ENCODE results near the gene PCDHA7.
"Not testable (repeated sequence)": the region's sequence is repeated elsewhere in the genome, so short reads cannot be mapped to it uniquely, and the experiment has no call there.

Gene PCDHA7

DNA sequence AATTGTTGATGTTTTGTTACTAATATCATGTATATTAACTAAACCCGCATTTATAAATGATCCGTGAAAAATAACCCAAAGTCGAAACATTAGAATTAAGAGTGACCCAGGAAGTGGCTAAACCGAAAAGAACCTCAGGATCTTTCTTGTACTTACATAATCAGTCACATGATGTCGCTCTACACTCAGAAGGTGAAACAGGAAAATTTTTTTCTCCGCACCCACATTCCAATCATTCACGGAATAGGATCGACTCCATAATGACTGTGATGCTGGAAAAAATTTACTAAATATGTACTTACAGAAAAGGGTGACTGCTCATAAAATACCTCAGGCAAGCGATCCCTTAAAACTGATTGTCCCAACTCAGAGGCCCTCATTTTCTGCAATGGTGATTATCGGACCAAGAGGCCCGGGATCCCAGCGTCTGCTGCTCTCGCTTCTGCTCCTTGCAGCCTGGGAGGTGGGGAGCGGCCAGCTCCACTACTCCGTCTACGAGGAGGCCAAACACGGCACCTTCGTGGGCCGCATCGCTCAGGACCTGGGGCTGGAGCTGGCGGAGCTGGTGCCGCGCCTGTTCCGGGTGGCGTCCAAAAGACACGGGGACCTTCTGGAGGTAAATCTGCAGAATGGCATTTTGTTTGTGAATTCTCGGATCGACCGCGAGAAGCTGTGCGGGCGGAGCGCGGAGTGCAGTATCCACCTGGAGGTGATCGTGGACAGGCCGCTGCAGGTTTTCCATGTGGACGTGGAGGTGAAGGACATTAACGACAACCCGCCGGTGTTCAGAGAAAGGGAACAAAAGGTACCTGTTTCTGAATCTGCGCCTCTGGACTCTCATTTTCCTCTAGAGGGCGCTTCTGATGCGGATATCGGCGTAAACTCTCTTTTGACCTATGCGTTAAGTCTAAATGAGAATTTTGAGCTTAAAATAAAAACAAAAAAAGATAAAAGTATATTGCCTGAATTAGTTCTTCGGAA lies 41.3 kb downstream of the PCDHA7 start, which contains the start of gene PCDHA12:
Gene PCDHA12 (plus strand): TSS at position 224 of the 981 bp plus-strand sequence. CDS start 165 bp downstream, at position 389.
- Histone ChIP-seq H3K4me3 (ENCODE audit: low read length) (no peak within 1 kb of the TSS), H3K36me3 (ENCODE audit: control insufficient read depth, insufficient read depth, low read length, severe bottlenecking) (no peaks in the 10 kb centered on the region), H3K9me3 (ENCODE audit: control insufficient read depth, low read length) (peaks cover 15% of the 10 kb centered on the region), H3K27me3 (replicated peaks; ENCODE audit: control insufficient read depth, insufficient read depth, low read length) (no peaks in the 10 kb centered on the region), H3K9ac (ENCODE audit: low read length) (no peak within 1 kb of the TSS), H3K4me1 (ENCODE audit: control insufficient read depth, insufficient read depth, low read length) (no peaks in the 10 kb centered on the region)
- DNase-seq (ENCODE audit: low read depth): no peak

DNA sequence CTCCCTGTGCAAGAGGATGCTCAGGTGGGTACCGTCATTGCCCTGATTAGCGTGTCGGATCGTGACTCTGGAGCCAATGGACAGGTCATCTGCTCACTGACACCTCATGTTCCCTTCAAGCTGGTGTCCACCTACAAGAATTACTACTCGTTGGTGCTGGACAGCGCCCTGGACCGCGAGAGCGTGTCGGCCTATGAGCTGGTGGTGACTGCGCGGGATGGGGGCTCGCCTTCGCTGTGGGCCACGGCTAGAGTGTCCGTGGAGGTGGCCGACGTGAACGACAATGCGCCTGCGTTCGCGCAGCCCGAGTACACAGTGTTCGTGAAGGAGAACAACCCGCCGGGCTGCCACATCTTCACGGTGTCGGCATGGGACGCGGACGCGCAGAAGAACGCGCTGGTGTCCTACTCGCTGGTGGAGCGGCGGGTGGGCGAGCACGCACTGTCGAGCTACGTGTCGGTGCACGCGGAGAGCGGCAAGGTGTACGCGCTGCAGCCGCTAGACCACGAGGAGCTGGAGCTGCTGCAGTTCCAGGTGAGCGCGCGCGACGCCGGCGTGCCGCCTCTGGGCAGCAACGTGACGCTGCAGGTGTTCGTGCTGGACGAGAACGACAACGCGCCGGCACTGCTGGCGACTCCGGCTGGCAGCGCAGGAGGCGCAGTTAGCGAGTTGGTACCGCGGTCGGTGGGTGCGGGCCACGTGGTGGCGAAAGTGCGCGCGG lies 42.6 kb downstream of the PCDHA7 start:
- H3K4me1 ChIP-seq (ENCODE audit: control insufficient read depth, insufficient read depth, low read length); DNase-seq (ENCODE audit: low read depth); H3K4me3 ChIP-seq (ENCODE audit: low read length); H3K36me3 ChIP-seq (ENCODE audit: control insufficient read depth, insufficient read depth, low read length, severe bottlenecking); H3K27me3 ChIP-seq (replicated peaks; ENCODE audit: control insufficient read depth, insufficient read depth, low read length); H3K9ac ChIP-seq (ENCODE audit: low read length): not testable (repeated sequence)
- peaks cover 10% of the 10 kb centered on the region for H3K9me3 ChIP-seq (ENCODE audit: control insufficient read depth, low read length)

DNA sequence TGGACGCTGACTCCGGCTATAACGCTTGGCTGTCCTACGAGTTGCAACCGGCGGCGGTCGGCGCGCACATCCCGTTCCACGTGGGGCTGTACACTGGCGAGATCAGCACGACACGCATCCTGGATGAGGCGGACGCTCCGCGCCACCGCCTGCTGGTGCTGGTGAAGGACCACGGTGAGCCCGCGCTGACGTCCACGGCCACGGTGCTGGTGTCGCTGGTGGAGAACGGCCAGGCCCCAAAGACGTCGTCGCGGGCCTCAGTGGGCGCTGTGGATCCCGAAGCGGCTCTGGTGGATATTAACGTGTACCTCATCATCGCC lies 43.2 kb downstream of the PCDHA7 start:
- Histone ChIP-seq H3K27me3 (replicated peaks; ENCODE audit: control insufficient read depth, insufficient read depth, low read length) (no peaks in the 10 kb centered on the region), H3K4me3 (ENCODE audit: low read length) (no peak overlapping the region), H3K9me3 (ENCODE audit: control insufficient read depth, low read length) (peaks cover 8% of the 10 kb centered on the region), H3K36me3 (ENCODE audit: control insufficient read depth, insufficient read depth, low read length, severe bottlenecking) (no peaks in the 10 kb centered on the region), H3K9ac (ENCODE audit: low read length) (no peak overlapping the region), H3K4me1 (ENCODE audit: control insufficient read depth, insufficient read depth, low read length) (no peaks in the 10 kb centered on the region)
- no peak for DNase-seq (ENCODE audit: low read depth)

DNA sequence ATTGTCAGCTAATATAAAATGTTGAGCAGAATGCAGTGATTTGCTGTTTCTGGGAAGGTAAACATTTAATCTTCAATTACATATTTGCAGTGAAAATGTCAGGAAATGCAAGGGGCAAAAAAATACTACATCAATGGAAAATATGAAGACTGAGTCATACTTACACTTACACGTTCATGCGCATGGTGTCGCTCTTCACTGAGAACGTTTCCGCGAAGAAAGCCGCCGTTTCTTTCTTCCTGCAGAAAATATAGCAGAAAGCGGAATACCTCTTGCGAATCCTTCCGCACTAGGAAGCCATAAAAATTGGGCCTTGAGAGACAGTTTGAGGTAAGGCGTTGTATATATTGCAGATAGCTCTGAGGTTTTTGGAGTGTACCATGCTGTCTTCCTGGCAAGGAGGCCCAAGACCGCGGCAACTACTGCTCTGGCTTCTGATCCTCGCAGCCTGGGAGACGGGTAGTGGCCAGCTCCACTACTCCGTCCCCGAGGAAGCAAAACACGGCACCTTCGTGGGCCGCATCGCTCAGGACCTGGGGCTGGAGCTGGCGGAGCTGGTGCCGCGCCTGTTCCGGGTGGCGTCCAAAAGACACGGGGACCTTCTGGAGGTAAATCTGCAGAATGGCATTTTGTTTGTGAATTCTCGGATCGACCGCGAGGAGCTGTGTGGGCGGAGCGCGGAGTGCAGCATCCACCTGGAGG lies 48.0 kb downstream of the PCDHA7 start, which contains the start of gene PCDHA13:
Gene PCDHA13 (plus strand): TSS at position 236 of the 702 bp plus-strand sequence. CDS start 145 bp downstream, at position 381.
- H3K36me3 ChIP-seq (ENCODE audit: control insufficient read depth, insufficient read depth, low read length, severe bottlenecking): no peaks in the 10 kb centered on the region
- no peaks in the 10 kb centered on the region for H3K4me1 ChIP-seq (ENCODE audit: control insufficient read depth, insufficient read depth, low read length)
- peaks cover 7% of the 10 kb centered on the region for H3K9me3 ChIP-seq (ENCODE audit: control insufficient read depth, low read length)
- no peaks in the 10 kb centered on the region for H3K27me3 ChIP-seq (replicated peaks; ENCODE audit: control insufficient read depth, insufficient read depth, low read length)
- DNase-seq (ENCODE audit: low read depth): peak; percentile 0
- no peak within 1 kb of the TSS for H3K9ac ChIP-seq (ENCODE audit: low read length)
- peak within 1 kb of the TSS; percentile 48 for H3K4me3 ChIP-seq (ENCODE audit: low read length)

DNA sequence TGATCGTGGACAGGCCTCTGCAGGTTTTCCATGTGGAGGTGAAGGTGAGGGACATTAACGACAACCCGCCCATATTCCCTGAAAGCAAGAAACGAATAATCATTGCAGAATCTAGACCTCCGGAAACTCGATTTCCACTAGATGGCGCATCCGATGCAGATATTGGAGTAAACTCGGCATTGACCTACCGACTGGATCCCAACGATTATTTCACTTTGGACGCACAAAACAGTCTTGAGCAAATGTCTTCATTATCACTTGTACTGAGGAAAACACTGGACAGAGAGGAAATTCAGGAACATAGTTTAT lies 48.5 kb downstream of the PCDHA7 start:
- DNase-seq (ENCODE audit: low read depth): peak; percentile 0
- Histone ChIP-seq H3K4me3 (ENCODE audit: low read length) (peak overlapping the region; percentile 48), H3K9me3 (ENCODE audit: control insufficient read depth, low read length) (peaks cover 7% of the 10 kb centered on the region), H3K9ac (ENCODE audit: low read length) (no peak overlapping the region), H3K36me3 (ENCODE audit: control insufficient read depth, insufficient read depth, low read length, severe bottlenecking) (no peaks in the 10 kb centered on the region), H3K27me3 (replicated peaks; ENCODE audit: control insufficient read depth, insufficient read depth, low read length) (no peaks in the 10 kb centered on the region), H3K4me1 (ENCODE audit: control insufficient read depth, insufficient read depth, low read length) (no peaks in the 10 kb centered on the region)

- H3K4me3 ChIP-seq (ENCODE audit: low read length): no peak overlapping the region
- no peaks in the 10 kb centered on the region for H3K27me3 ChIP-seq (replicated peaks; ENCODE audit: control insufficient read depth, insufficient read depth, low read length)
- no peak for DNase-seq (ENCODE audit: low read depth)
- H3K9ac ChIP-seq (ENCODE audit: low read length): no peak overlapping the region
- H3K36me3 ChIP-seq (ENCODE audit: control insufficient read depth, insufficient read depth, low read length, severe bottlenecking): no peaks in the 10 kb centered on the region
- no peaks in the 10 kb centered on the region for H3K4me1 ChIP-seq (ENCODE audit: control insufficient read depth, insufficient read depth, low read length)
- peaks cover 12% of the 10 kb centered on the region for H3K9me3 ChIP-seq (ENCODE audit: control insufficient read depth, low read length)
These were observed 49.3 kb downstream of the PCDHA7 start for GRCh38 chr5:140883373-140883772.

DNA sequence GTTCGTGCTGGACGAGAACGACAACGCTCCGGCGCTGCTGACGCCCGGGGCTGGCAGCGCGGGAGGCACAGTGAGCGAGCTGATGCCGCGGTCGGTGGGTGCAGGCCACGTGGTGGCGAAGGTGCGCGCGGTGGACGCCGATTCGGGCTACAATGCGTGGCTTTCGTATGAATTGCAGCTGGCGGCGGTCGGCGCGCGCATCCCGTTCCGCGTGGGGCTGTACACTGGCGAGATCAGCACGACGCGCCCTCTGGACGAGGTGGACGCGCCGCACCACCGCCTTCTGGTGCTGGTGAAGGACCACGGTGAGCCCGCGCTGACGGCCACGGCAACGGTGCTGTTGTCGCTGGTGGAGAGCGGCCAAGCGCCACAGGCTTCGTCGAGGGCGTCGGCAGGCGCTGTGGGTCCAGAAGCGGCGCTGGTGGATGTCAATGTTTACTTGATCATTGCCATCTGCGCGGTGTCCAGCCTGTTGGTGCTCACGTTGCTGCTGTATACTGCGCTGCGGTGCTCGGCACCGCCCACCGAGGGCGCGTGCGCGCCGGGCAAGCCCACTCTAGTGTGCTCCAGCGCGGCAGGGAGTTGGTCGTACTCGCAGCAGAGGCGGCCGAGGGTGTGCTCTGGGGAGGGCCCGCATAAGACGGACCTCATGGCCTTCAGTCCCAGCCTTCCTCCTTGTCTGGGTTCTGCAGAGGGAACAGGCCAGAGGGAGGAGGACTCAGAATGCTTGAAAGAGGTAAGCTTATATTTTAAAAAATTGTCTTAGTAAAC lies 50.0 kb downstream of the PCDHA7 start:
- Histone ChIP-seq H3K27me3 (replicated peaks; ENCODE audit: control insufficient read depth, insufficient read depth, low read length) (no peaks in the 10 kb centered on the region), H3K9me3 (ENCODE audit: control insufficient read depth, low read length) (peaks cover 12% of the 10 kb centered on the region), H3K36me3 (ENCODE audit: control insufficient read depth, insufficient read depth, low read length, severe bottlenecking) (no peaks in the 10 kb centered on the region), H3K4me1 (ENCODE audit: control insufficient read depth, insufficient read depth, low read length) (no peaks in the 10 kb centered on the region), H3K4me3 (ENCODE audit: low read length) (no peak overlapping the region), H3K9ac (ENCODE audit: low read length) (no peak overlapping the region)
- no peak for DNase-seq (ENCODE audit: low read depth)
